Measurements from ENCODE around the gene MRTFA.
A peak's percentile ranks its signal among the peaks of the same experiment; 100 is the strongest.
"Not testable (repeated sequence)": the region's sequence is repeated elsewhere in the genome, so short reads cannot be mapped to it uniquely, and the experiment has no call there.

- not testable (repeated sequence) for TF ChIP-seq JUND (IDR thresholded peaks at IDR 0.05); SP1 (IDR thresholded peaks at IDR 0.05); CTCF (IDR thresholded peaks at IDR 0.05; ENCODE audit: low read depth, low read length, missing input control); ATF3 (IDR thresholded peaks at IDR 0.05); FOXA1 (IDR thresholded peaks at IDR 0.05); TAF1 (conservative IDR thresholded peaks at IDR 0.05); YY1 (IDR thresholded peaks at IDR 0.05); HNF4A (conservative IDR thresholded peaks at IDR 0.05); REST (IDR thresholded peaks at IDR 0.05); EGR1 (IDR thresholded peaks at IDR 0.05; ENCODE audit: low read depth in 2 of 2)
- peak; percentile 23 for TF ChIP-seq MAX (IDR thresholded peaks at IDR 0.05)
Measured at GRCh38 chr22:40676166-40676565, 39.6 kb upstream of the MRTFA start.
